AG04450 (cell line): ENCODE results near the gene TBC1D25. TPM values are rescaled to one million over a fixed set of nuclear protein-coding genes. Genes with fewer than 3 reads are reported as not detected.
"Not testable (repeated sequence)": the region's sequence is repeated elsewhere in the genome, so short reads cannot be mapped to it uniquely, and the experiment has no call there.

Source experiments
- CTCF ChIA-PET: fragments of 300-600, 350-600 bp; formaldehyde crosslinking; extraction: SDS; loops from one replicate; lab custom pipeline; 2022; ENCODE audit warnings: antibody characterized with exemption, inconsistent platforms; lab: Charles Lee
- POLR2A ChIA-PET: fragments of 350-600 bp; formaldehyde crosslinking; extraction: SDS; loops from one replicate; lab custom pipeline; 2021; ENCODE audit warnings: antibody characterized with exemption, inconsistent platforms; lab: Yijun Ruan, JAX
- DNase-seq: peaks from one replicate; pipeline ENCODE4 v3.0.0-alpha.2; 2011; ENCODE audit warnings: low read depth, low spot score
- H3K27ac ChIP-seq: one replicate; pipeline ENCODE4 v1.5.1; 2012; ENCODE audit warnings: low read depth, low read length, control low read depth
- H3K27me3 ChIP-seq: one replicate; pipeline ENCODE4 v1.6.0; 2012; ENCODE audit warnings: low read length; ENCODE audit not compliant: control insufficient read depth, insufficient read depth
- H3K4me3 ChIP-seq: 2 replicates; pipeline ENCODE4 v1.5.1; 2011; ENCODE audit warnings: mild to moderate bottlenecking, low read depth, low read length, control low read depth
- H3K9me3 ChIP-seq: 2 replicates; pipeline ENCODE4 v1.5.1; 2012; ENCODE audit warnings: low read length; ENCODE audit not compliant: control insufficient read depth, insufficient read depth
- CTCF ChIP-seq: IDR thresholded peaks from 2 replicates; pipeline ENCODE4 v1.5.1; 2011; ENCODE audit warnings: low read depth, low read length, control low read depth, inconsistent platforms
- polyA plus RNA-seq: library from polyadenylated mRNA; depleted of rRNA; stranded (reverse); fragments of >200 nt; gene quantifications from 2 replicates; pipeline ENCODE4 v1.2.3, GENCODE V29; 2011

Gene TBC1D25
- polyA plus RNA-seq, 1 experiment = 7.9 TPM

GRCh38 chrX:48540480-48540879 is 966 bp downstream of the TBC1D25 start:
- POLR2A ChIA-PET = interaction anchor here (2.0 kb wide), 1 partner anchor 34 kb away, joined by 15 read pairs; the partner anchor contains the start of gene RBM3
- TF ChIP-seq CTCF = no peak
- Histone ChIP-seq H3K27ac (no peak overlapping the region), H3K4me3 (peak overlapping the region; percentile 77), H3K27me3 (no peaks in the 10 kb centered on the region), H3K9me3 (no peaks in the 10 kb centered on the region)
- DNase-seq = no peak
- CTCF ChIA-PET = interaction anchor here (1.4 to 1.8 kb wide), 2 partner anchors 12 to 13 kb away, joined by 4 to 5 read pairs; no protein-coding TSS in a partner anchor

GRCh38 chrX:48541140-48541814 is 1.8 kb downstream of the TBC1D25 start:
- no peak overlapping the region for H3K27ac ChIP-seq
- no peaks in the 10 kb centered on the region for H3K27me3 ChIP-seq
- no peak for DNase-seq
- no peaks in the 10 kb centered on the region for H3K9me3 ChIP-seq
- H3K4me3 ChIP-seq = no peak overlapping the region
- ChIA-PET CTCF (no interaction called here), POLR2A (interaction anchor here (0.6 kb wide), 1 partner anchor 17 kb away, joined by 3 read pairs; no protein-coding TSS in a partner anchor)
- no peak for TF ChIP-seq CTCF

DNA sequence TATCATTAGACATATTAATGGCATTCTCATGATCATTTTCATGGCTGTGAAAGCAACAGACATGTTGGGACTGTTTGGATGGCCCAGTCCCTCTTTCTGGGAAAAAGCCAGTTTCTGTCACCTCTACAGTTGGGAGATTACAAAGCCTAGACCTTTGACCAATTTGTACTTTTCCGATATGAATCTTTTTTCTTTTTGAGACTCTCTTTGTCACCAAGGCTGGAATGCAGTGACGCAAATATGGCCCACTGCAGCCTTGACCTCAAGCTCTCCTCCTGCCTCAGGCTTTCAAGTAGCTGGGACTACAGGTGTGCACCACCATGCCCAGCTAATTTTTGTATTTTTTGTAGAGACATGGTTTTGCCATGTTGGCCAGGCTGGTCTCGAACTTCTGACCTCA is 9.4 kb downstream of the TBC1D25 start:
- TF ChIP-seq CTCF = no peak
- ChIA-PET POLR2A (no interaction called here), CTCF (no interaction called here)
- DNase-seq = no peak
- H3K27ac ChIP-seq = no peak overlapping the region
- no peak overlapping the region for H3K4me3 ChIP-seq
- H3K27me3 ChIP-seq = no peaks in the 10 kb centered on the region
- no peaks in the 10 kb centered on the region for H3K9me3 ChIP-seq

GRCh38 chrX:48555731-48556325 is 16.3 kb downstream of the TBC1D25 start:
- H3K27me3 ChIP-seq, H3K27ac ChIP-seq, H3K9me3 ChIP-seq, DNase-seq, CTCF ChIA-PET, H3K4me3 ChIP-seq, POLR2A ChIA-PET: not testable (repeated sequence)

DNA sequence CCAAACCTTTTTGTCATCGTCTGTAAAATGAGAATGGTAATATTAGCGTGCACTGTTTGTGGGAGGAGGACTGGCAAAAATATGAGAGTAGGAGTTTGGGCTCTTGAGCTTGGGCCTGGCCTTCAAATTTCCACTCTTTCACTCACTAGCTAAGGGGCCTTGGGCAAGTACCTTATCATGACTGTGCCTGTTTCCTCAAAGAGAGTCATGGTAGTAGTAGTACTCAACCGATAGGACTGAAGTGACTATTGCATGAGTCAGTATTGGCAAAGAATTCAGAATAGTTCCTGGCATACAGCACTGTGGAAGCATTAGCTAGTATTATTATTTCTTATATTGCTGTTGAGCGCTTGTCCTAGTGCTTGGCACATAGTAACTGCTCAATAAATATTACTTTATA is 18.8 kb downstream of the TBC1D25 start:
- Histone ChIP-seq H3K9me3 (no peaks in the 10 kb centered on the region), H3K4me3 (no peak overlapping the region), H3K27me3 (no peaks in the 10 kb centered on the region), H3K27ac (no peak overlapping the region)
- peak; percentile 27 for DNase-seq
- TF ChIP-seq CTCF = no peak
- CTCF ChIA-PET = no interaction called here
- POLR2A ChIA-PET = interaction anchor here (0.7 to 1.2 kb wide), 2 partner anchors 16 to 33 kb away, joined by 3 read pairs; no protein-coding TSS in a partner anchor
